Endothelial cell of hepatic sinusoid (primary cell): Measurements from ENCODE around the gene COL26A1.

Experiments used
- in situ Hi-C: cut with HindIII; loops from 2 replicates; pipeline ENCODE4 v1.10.0; 2017; ENCODE audit warnings: low sequenced_read_pairs

COL26A1 gene

GRCh38 chr7:101368422-101369165, 5.9 kb downstream of the COL26A1 start:
- in situ Hi-C loops: no loop called here

GRCh38 chr7:101370836-101371235, 8.2 kb downstream of the COL26A1 start:
- in situ Hi-C loops: no loop called here

- in situ Hi-C loops: no loop called here
Measured at GRCh38 chr7:101373812-101374614, 11.3 kb downstream of the COL26A1 start.

DNA sequence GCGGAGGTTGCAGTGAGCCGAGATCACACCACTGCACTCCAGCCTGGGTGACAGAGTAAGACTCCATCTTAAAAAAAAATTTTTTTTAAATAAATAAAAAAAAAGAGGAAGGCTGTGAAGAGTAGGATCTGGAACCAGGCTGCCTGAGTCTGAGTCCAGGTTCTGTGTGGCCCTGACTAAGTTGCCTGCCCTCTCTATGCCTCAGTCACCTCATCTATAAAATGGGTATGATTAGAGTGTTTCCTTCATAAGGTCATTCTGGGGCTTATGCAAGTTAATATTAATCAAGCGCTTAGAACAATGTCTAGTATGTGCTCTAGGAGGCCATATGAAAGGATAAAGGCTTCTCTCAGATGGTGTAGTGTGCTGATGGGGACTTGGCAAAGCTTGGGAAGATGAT, 12.3 kb downstream of the COL26A1 start:
- in situ Hi-C loops: no loop called here

- in situ Hi-C loops: no loop called here
Measured at GRCh38 chr7:101376601-101377000, 13.9 kb downstream of the COL26A1 start.

DNA sequence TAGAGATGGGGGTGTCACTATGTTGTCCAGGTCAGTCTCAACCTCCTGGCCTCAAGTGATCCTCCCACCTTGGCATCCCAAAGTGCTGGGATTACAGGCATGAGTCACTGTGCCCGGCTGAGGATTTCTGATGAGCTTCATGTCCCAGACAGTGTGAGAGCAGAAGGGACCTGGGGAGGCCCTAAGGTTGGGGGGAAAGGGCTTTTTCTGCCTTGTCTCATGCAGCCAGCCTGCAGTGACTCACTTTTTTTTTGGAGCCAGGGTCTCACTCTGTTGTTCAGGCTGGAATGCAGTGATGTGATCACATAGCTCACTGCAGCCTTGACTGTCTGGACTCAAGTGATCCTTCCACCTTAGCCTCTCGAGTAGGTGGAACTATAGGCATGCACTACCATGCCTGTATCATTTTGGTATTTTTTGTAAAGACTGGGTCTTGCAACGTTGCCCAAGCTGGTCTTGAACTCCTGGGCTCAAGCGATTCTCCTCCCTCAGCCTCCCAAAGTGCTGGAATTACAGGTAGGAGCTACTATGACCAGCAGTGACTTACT, 14.6 kb downstream of the COL26A1 start:
- in situ Hi-C loops: no loop called here

DNA sequence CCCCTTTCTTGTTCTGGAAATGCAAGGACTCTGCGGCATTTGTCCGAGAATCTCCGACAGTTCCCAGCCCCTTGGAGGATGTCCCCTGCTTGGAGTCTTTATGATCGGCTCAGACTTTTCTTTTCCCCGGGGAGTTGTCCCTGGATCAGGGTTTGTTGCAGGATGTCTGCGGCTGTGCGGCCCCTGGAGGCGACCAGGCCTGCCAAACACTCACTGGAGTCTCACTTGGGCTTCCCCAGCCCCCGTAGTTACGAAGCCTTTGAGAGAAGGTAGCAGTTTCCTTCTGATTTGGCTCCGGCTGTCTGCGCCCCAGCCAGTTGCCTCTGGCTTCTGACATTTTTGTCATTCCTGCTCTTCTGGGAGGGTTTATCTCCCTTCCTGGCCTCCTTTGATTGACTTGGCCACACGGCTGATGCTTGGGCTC, 16.1 kb downstream of the COL26A1 start:
- in situ Hi-C loops: no loop called here

DNA sequence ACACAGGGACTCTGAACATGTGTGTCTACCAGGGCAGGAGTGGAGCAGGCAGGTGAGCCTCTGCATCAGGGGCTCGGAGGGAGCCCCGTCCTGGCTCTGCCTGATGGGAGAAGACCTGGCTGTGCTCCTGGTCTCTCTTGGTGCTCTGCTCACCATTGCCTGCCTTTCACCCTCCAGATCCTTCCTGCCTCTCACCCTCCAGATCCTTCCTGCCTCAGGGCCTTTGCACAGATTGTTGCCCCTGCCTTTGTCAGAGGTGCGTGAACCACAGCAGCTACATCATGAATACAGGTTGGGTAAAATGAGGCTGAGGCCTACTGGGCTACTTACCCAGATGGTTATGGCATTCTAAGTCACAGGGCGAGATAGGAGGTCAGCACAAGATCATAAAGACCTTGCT, 16.6 kb downstream of the COL26A1 start:
- in situ Hi-C loops: no loop called here

GRCh38 chr7:101381549-101382111, 19.0 kb downstream of the COL26A1 start:
- in situ Hi-C loops: no loop called here

- in situ Hi-C loops: no loop called here
Measured at GRCh38 chr7:101382937-101383336, 20.3 kb downstream of the COL26A1 start.

GRCh38 chr7:101386177-101386557, 23.5 kb downstream of the COL26A1 start:
- in situ Hi-C loops: no loop called here

GRCh38 chr7:101386558-101387231, 24.0 kb downstream of the COL26A1 start:
- in situ Hi-C loops: no loop called here

GRCh38 chr7:101390901-101391301, 28.2 kb downstream of the COL26A1 start:
- in situ Hi-C loops: no loop called here

- in situ Hi-C loops: no loop called here
Measured at GRCh38 chr7:101391991-101392390, 29.3 kb downstream of the COL26A1 start.

DNA sequence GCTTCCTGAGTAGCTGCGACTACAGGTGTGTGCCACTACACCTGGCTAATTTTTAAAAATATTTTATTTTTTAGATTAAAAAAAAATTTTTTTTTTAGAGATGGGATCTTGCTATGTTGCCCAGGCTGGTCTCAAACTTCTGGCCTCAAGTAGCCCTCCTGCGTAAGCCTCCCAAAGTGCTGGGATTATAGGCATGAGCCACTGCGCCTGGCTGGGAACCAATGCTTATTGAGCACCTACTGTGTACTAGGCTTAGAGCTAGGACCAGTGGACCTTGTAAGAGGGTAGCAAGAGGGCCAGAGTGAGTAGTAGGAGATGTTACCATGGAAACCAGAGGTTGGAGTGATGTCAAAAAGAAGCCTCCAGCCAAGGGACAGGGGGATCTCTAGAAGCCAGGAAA, 31.2 kb downstream of the COL26A1 start:
- in situ Hi-C loops: no loop called here

- in situ Hi-C loops: no loop called here
Measured at GRCh38 chr7:101395376-101395775, 32.7 kb downstream of the COL26A1 start.

- in situ Hi-C loops: no loop called here
Measured at GRCh38 chr7:101397243-101397642, 34.6 kb downstream of the COL26A1 start.

DNA sequence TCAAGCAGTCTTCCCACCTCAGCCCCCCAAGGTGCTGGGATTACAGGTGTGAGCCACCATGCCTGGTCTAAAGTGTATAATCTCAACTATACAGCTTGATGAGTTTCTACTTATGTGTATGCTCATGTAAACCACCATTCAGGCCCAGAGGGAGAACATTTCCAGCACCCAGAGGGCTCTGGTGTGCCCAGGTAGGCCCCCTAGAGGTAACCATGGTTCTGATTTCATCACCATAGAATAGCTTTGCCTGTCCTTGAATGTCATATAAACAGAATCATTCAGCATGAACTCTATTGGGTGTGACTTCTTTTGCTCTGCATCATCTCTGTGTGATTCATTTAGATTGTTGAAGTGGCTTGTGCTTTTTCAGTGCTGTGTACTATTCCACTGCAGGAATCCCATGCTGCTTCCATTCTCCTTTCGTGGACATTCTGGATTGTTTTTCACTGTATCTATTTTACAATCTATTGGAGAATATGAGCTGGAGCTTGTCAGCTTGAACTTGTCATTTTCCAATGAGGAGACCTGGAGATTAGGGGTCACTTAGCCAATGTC, 35.2 kb downstream of the COL26A1 start:
- in situ Hi-C loops: no loop called here

DNA sequence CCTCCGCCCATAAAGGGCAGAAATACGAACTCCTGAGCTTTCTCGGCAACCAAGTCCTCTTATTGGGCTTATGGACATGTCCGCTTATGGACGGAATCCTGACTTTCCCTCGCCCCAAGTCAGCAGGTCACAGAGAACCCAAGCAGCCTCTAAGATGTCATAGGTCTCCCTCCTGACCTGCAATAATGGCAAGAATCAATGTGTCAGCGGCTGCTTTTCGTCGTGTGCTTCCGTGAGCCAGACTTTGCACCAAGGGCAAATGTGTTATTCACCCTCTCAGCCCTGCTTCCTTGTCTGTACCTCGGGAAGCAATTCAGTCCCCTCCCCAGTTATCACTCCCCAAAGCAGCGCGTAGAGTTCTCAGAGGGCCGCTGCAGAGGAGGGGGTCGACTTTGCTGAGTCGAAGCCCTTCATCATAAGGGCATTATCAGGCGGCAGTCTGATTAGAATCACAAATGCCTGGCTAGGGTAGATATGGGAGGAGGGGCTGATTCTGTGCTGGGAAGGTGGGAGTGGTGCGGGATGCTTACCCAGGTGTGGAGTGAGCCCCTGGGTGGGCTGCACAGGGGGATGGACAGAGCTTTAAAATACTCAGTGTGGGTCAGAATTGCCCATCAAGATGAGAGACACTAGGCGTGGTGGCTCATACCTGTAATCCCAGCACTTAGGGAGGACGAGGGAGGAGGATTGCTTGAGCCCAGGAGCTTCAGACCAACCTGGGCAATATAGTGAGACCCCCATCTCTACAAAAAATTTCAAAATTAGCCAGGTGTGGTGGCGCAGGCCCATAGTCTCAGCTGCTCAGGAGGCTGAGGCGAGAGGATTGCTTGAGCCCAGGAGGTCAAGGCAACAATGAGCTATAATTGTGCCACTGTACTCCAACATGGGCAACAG, 36.0 kb downstream of the COL26A1 start:
- in situ Hi-C loops: no loop called here

- in situ Hi-C loops: no loop called here
Measured at GRCh38 chr7:101399759-101400158, 37.1 kb downstream of the COL26A1 start.
